GM18505 (cell line): Measurements from ENCODE around the gene SCN8A.

Experiments
- ATAC-seq: cut with Tn5 transposase; IDR thresholded peaks from one replicate; pipeline ENCODE4 v1.9.1; 2021; ENCODE audit not compliant: unreplicated experiment
- POLR2A ChIP-seq: IDR thresholded peaks from 4 replicates; pipeline ENCODE4 v1.6.1; 2011; ENCODE audit warnings: borderline replicate concordance; ENCODE audit not compliant: insufficient read depth, insufficient read length; ENCODE audit errors: extremely low read depth

The SCN8A gene

DNA sequence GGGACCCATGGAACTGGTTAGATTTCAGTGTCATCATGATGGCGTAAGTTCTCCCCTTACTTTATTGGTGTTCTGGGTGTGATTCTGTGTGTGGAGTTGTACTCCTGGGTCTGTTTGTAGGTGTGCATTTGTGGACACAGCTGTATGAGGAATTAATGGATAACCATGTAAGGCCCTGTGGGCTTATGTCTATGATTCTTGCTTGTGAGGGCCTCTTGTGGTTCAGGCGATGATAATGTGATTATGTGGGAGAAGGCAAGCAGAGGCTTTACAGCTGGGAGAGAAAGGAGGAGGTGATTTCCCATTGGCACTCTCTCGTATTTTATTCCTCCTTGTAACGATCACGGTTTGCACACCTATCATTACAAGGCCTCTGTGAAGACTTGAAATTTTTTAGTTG lies 96.1 kb downstream of the SCN8A start:
- ATAC-seq, result no peak
- TF ChIP-seq POLR2A, result no peak

DNA sequence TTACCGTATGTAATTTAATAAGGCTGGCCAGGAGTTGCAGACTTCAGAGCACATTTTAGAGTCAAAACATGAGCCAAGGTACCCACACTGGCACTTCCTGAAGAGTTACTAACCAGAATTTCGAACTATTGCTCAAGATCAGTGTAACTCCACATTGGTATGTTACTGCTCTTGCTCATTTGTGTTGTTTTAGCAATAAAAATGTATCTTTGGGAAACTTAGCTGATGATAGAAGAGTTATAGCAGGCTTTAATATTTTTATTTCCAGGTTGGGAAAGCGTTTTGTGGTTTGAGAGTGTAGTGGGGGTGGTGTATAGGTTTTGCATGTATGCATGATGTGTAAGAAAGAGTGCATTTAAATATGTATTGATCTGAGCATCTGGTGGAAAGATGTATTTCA lies 96.6 kb downstream of the SCN8A start:
- no peak for TF ChIP-seq POLR2A
- no peak for ATAC-seq

DNA sequence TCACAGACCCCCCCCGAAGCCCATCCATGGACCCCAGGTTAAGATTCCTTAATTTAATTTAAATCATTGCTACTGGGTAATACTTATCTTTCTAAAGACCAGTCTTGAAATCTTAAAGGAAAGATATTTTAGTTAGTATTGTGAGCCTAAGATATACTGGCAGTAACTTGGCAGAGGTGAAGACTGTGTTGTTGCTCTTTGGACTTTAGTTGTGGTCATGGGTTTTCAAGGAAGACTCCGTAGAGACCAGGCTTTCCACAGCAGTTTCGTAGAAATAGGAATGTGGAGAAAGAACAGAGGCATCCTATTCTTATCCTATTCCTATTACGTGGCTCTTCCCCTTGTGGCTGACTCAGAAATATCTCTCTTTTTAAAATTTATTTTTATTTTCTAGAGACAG lies 99.0 kb downstream of the SCN8A start:
- TF ChIP-seq POLR2A, result no peak
- no peak for ATAC-seq

DNA sequence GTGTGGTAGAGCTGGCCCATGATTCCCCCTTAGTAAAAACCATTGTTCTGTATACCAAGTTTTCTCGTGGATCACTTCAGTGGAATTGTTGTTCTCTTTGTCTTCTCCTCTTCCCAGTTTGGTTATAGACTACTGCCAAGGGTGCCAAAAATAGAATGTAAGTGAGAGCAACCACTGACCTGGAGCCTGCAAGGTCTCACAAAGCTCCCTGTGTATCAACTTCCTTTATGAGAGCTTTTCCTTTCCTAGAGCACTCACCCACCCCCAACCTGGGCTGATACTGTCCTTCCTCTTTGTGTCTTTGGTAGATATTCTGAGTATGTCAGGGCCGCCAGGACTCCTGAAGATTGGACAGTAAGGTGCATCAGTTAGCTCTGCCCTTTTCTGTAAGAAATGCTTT lies 101.0 kb downstream of the SCN8A start:
- no peak for ATAC-seq

DNA sequence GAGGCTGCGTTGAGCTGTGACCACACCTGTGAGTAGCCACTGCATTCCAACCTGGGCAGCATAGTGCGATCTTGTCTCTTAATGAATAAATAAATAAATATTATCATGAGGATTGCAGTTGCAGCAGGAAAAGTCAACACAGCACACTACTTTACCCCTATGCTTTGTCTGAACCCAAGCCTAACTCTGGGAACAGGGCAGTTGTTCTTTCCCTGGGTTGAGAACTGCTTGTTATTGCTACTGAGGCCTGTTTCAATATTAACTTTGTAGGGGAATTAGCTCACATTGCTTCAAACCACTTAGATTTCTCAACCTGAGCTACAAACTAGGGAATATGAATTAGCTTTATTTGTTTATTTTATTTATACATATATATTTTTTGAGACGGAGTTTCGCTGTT lies 102.5 kb downstream of the SCN8A start:
- TF ChIP-seq POLR2A, result no peak
- no peak for ATAC-seq

More for the DNA sequence above, 101.0 kb downstream of the SCN8A start:
- no peak for TF ChIP-seq POLR2A

DNA sequence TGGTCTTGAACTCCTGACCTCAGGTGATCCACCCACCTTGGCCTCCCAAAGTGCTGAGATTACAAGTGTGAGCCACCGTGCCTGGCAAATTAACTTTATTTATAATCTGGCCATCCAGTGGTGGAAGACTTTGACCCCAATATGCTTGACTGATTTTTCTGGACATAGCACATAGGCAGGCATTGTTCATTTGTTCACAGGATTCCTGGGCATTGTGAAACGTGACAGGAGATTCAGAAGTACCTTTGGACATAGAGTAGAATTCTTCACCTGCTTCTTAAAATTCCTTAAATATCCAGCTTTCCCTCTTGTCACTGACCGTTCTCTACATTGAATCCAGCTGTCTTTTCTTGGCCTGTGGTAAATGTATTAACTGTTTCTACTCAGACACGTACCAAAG lies 103.1 kb downstream of the SCN8A start:
- no peak for ATAC-seq
- no peak for TF ChIP-seq POLR2A

DNA sequence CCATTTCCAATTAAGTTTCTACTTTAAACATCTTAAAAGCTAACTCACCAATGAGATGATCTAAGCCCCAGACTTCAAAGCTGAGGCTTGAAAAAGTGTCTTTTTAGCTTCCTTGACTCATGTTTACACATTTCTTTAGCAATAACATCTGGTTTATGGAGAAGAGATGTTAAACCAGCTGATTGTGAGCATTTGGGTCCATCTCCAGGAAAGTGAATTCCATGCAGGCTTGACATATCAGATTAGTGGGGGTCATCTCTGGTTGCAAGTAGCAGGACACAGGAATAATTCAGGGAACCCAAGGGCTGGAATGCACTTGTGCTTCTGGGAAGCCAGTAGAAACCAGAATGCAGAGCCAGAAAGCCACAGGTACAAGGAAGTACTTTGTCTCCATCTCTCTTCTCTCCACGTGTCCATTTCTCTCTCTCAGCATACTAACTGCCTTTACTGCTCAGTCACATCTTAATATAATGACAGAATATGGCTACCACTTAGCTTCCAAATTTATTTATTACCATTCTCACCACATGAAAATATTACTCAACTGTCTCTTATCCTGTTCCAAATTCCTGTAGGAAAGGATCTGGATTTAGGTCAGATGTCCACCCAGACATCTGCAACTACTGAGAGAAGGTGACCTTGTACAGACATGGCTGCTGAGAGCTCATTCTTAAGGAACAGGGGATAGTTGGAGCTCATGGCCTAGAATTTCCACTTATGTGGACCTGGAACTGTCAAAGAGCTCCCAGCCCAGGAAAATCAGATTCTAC lies 104.4 kb downstream of the SCN8A start:
- no peak for ATAC-seq
- TF ChIP-seq POLR2A, result no peak

DNA sequence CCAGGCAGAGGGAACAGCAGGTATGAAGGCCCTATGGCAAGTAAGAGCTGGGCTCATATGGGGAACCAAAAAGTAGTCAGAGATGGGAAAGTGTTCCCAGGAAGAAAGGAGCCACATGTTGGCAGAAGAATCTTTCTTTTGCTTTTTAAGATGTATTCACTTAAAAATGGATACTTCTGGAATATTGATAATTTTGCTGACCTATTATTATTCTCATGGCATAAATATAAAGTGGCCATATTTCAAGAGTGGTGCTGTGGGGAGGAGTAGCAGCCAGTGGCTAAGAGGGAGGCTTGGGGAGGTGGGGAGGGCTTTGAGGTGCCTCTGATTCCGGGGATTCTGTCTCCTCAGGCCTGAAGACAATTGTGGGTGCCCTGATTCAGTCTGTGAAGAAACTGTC lies 108.2 kb downstream of the SCN8A start:
- no peak for ATAC-seq
- TF ChIP-seq POLR2A, result no peak

DNA sequence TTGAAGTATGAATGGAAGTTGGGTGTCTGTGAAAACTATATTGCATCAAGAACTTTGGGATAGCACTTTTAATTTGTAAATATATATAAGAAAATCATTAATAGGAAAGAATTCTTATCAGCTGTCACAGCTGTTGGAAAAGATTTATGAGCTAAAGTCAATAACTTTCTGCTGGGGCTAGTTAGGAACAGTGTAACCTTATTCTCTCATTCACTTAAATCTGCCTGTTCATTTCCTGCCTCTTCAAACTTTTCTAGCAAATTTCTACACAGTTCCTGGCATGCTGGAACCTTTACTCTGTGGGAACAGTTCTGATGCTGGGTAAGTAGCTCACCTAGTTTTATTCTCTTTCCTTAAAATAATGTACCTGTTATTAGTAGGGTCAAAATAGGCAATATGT lies 109.9 kb downstream of the SCN8A start:
- no peak for ATAC-seq
- no peak for TF ChIP-seq POLR2A

DNA sequence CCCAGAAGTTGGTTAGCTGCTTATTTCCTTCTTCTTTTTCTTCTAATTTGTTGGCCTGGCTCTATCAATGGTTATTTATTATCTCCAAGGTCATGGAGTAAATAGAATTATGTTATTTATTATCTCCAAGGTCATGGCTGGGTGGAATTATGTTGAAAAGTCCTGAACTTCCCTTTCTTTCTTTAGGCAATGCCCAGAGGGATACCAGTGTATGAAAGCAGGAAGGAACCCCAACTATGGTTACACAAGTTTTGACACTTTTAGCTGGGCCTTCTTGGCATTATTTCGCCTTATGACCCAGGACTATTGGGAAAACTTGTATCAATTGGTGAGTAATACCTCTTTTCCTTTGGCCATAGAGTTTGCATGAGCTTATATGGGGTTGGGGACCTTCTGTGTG lies 111.6 kb downstream of the SCN8A start:
- ATAC-seq, result no peak
- no peak for TF ChIP-seq POLR2A

DNA sequence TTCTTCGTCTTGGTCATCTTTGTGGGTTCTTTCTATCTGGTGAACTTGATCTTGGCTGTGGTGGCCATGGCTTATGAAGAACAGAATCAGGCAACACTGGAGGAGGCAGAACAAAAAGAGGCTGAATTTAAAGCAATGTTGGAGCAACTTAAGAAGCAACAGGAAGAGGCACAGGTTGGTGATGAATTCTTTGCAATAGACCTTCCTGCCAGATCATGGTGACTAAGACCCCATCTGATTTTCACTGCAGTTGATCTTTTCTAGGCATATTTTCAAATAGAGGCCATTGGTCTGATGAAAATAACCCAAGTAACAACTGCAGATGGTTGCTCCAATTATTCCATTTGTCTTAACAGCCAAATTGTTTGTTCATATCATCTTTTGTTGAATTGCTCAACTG lies 114.4 kb downstream of the SCN8A start:
- ATAC-seq, result no peak
- TF ChIP-seq POLR2A, result no peak

DNA sequence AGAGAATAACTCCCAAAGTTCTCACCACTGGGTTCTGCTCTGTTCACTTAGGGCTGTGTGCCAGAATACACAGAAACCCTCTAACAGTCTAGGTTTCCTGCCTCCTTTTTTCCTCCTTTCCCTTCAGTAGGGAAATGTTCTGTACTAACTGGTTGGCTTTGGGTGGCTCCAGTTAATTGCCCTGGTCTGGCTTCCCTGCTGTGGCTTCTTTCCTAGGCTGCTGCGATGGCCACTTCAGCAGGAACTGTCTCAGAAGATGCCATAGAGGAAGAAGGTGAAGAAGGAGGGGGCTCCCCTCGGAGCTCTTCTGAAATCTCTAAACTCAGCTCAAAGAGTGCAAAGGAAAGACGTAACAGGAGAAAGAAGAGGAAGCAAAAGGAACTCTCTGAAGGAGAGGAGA lies 115.2 kb downstream of the SCN8A start:
- TF ChIP-seq POLR2A, result no peak
- ATAC-seq, result no peak

DNA sequence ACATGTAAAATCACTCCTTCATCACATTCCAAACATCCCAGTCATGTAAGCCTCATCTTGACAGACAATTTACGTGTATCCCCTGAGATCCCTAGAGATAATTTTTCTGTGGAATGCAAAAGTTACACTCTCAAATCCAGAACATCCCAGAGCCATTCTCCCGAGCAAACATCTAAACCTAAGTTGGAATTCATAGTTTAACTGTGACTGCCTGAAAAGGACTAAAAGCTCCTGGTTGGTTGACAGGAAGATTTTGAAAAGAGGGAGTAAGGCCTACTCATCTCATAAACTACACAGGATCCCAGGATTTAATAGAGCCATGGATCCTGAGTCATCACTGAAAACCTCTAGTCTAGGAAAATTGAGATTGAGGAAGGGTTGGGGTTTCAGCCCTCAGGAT lies 123.6 kb downstream of the SCN8A start:
- ATAC-seq, result no peak

DNA sequence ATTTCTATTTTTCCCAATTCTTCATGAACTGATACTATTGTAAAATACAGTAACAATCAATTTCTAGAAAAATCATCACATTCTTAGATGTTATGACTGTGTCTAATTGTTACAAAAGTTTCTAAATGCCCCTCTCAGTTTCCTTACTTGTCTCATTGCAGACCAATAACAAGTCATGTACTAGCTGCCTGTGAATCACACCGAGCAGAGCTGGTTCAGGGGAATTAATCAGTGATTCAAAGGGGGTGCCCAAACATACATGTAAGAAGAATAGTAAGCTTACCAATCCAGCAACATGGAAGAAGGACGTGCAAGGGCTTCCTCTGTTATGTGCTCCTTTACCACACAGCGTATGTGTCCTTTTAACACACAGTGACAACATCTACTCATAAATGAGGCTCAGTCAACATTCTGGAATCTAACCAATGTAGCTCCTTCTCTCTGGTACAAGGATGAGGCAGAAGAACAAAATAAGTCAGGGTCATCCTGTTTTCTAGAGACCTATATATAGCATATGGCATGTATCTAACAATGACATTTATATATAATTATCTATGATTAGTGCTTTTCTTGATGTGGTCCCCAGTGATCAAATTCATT lies 126.4 kb downstream of the SCN8A start:
- no peak for TF ChIP-seq POLR2A

More for the DNA sequence above, 123.6 kb downstream of the SCN8A start:
- no peak for TF ChIP-seq POLR2A

More for the DNA sequence above, 126.4 kb downstream of the SCN8A start:
- ATAC-seq, result no peak
